Osteoblast (primary cell): ENCODE data around the gene CRTC3. TPM values are rescaled to one million over a fixed set of nuclear protein-coding genes. Genes with fewer than 3 reads are reported as not detected.

ENCODE experiments used
- DNase-seq: peaks from one replicate; pipeline ENCODE4 v3.0.0; 2011; ENCODE audit warnings: low spot score, mixed read lengths; ENCODE audit not compliant: insufficient read length; ENCODE audit errors: missing footprints
- H2AFZ ChIP-seq: 2 replicates; pipeline ENCODE4 v1.6.0; 2011; ENCODE audit warnings: mild to moderate bottlenecking, low read length
- H3K27ac ChIP-seq: 2 replicates; pipeline ENCODE4 v1.5.1; 2011; ENCODE audit warnings: mild to moderate bottlenecking, low read depth, low read length, moderate library complexity
- H3K27me3 ChIP-seq: 2 replicates; pipeline ENCODE4 v1.6.0; 2012; ENCODE audit warnings: mild to moderate bottlenecking, control low read depth, inconsistent platforms, low read length, moderate library complexity; ENCODE audit not compliant: insufficient read depth
- H3K36me3 ChIP-seq: 2 replicates; pipeline ENCODE4 v1.5.1; 2011; ENCODE audit warnings: mild to moderate bottlenecking, low read length, control low read depth, moderate library complexity; ENCODE audit not compliant: insufficient read depth
- H3K4me1 ChIP-seq: 2 replicates; pipeline ENCODE4 v1.5.1; 2011; ENCODE audit warnings: mild to moderate bottlenecking, low read length, control low read depth, moderate library complexity; ENCODE audit not compliant: insufficient read depth
- H3K4me2 ChIP-seq: 2 replicates; pipeline ENCODE4 v1.6.0; 2011; ENCODE audit warnings: mild to moderate bottlenecking, low read length; ENCODE audit not compliant: insufficient read depth
- H3K4me3 ChIP-seq: fragments of 200-600 bp; sonication (generic); 3 replicates; pipeline ENCODE4 v1.5.1; 2012; ENCODE audit warnings: mild to moderate bottlenecking, low read length, inconsistent platforms; ENCODE audit not compliant: insufficient read depth
- H3K79me2 ChIP-seq: 2 replicates; pipeline ENCODE4 v1.6.0; 2012; ENCODE audit warnings: mild to moderate bottlenecking, low read length, control low read depth, inconsistent platforms; ENCODE audit not compliant: insufficient read depth
- H3K9me3 ChIP-seq: 2 replicates; pipeline ENCODE4 v1.5.1; 2011; ENCODE audit warnings: low read depth, low read length, control low read depth
- H4K20me1 ChIP-seq: 2 replicates; pipeline ENCODE4 v1.6.0; 2012; ENCODE audit warnings: mild to moderate bottlenecking, low read length, control low read depth; ENCODE audit not compliant: insufficient read depth
- CTCF ChIP-seq: IDR thresholded peaks from 2 replicates; pipeline ENCODE4 v1.5.1; 2011; ENCODE audit warnings: mild to moderate bottlenecking, low read depth, low read length, moderate library complexity; ENCODE audit errors: extremely low read depth
- total RNA-seq: library from RNA; depleted of rRNA; stranded (reverse); fragments of >200 nt; gene quantifications from 2 replicates; pipeline ENCODE4 v1.2.3, GENCODE V29; 2012

CRTC3 gene
- total RNA-seq, 1 donor = 25.0 TPM

- H3K27ac ChIP-seq = peak overlapping the region; percentile 52
- peaks cover 6% of the 10 kb centered on the region for H4K20me1 ChIP-seq
- H3K4me1 ChIP-seq = peaks cover 7% of the 10 kb centered on the region
- peaks cover 45% of the 10 kb centered on the region for H3K79me2 ChIP-seq
- H3K4me3 ChIP-seq = no peak overlapping the region
- DNase-seq = no peak
- no peaks in the 10 kb centered on the region for H3K9me3 ChIP-seq
- H3K36me3 ChIP-seq = no peaks in the 10 kb centered on the region
- H3K4me2 ChIP-seq = peak overlapping the region; percentile 67
- no peak for TF ChIP-seq CTCF
- no peak overlapping the region for H2AFZ ChIP-seq
- H3K27me3 ChIP-seq = no peaks in the 10 kb centered on the region
These were observed 41.4 kb downstream of the CRTC3 start for GRCh38 chr15:90571063-90571541.

- Histone ChIP-seq H3K4me1 (peaks cover 7% of the 10 kb centered on the region), H3K27ac (no peak overlapping the region), H3K4me3 (no peak overlapping the region), H3K79me2 (peaks cover 54% of the 10 kb centered on the region), H3K9me3 (no peaks in the 10 kb centered on the region), H3K36me3 (no peaks in the 10 kb centered on the region), H2AFZ (no peak overlapping the region), H3K27me3 (no peaks in the 10 kb centered on the region), H3K4me2 (no peak overlapping the region), H4K20me1 (peaks cover 13% of the 10 kb centered on the region)
- DNase-seq = no peak
- no peak for TF ChIP-seq CTCF
These were observed 43.2 kb downstream of the CRTC3 start for GRCh38 chr15:90572893-90573292.

GRCh38 chr15:90576711-90577389, 47.1 kb downstream of the CRTC3 start:
- Histone ChIP-seq H3K79me2 (peaks cover 54% of the 10 kb centered on the region), H3K36me3 (no peaks in the 10 kb centered on the region), H3K4me2 (no peak overlapping the region), H2AFZ (no peak overlapping the region), H3K4me3 (no peak overlapping the region), H4K20me1 (peaks cover 16% of the 10 kb centered on the region), H3K4me1 (no peaks in the 10 kb centered on the region), H3K27ac (no peak overlapping the region), H3K27me3 (no peaks in the 10 kb centered on the region), H3K9me3 (no peaks in the 10 kb centered on the region)
- TF ChIP-seq CTCF = no peak
- no peak for DNase-seq

GRCh38 chr15:90579213-90579612, 49.5 kb downstream of the CRTC3 start:
- Histone ChIP-seq H3K36me3 (no peaks in the 10 kb centered on the region), H3K27ac (no peak overlapping the region), H4K20me1 (peaks cover 26% of the 10 kb centered on the region), H3K79me2 (peaks cover 54% of the 10 kb centered on the region), H3K4me1 (no peaks in the 10 kb centered on the region), H3K9me3 (no peaks in the 10 kb centered on the region), H3K4me2 (no peak overlapping the region), H3K27me3 (no peaks in the 10 kb centered on the region), H2AFZ (no peak overlapping the region), H3K4me3 (no peak overlapping the region)
- no peak for DNase-seq
- TF ChIP-seq CTCF = no peak
